Hepatocyte (in vitro differentiated cells): ENCODE results near the gene PLK5.

ENCODE experiments used
- CTCF ChIP-seq: fragments of 200-600 bp; sonication (generic); IDR thresholded peaks from 2 replicates; pipeline ENCODE4 v1.5.1; 2016; ENCODE audit warnings: antibody characterized with exemption, mild to moderate bottlenecking; ENCODE audit not compliant: poor library complexity
- EZH2 ChIP-seq: fragments of 200-600 bp; sonication (generic); IDR thresholded peaks from 2 replicates; pipeline ENCODE4 v1.6.1; 2016; ENCODE audit warnings: antibody characterized with exemption, mild to moderate bottlenecking, borderline replicate concordance

- TF ChIP-seq CTCF = peak; percentile 7
- no peak for TF ChIP-seq EZH2
Observed at GRCh38 chr19:1523412-1524286, at the start of gene PLK5.
